Left hindlimb (tissue), 1 donor: ENCODE measurements around the gene PSMB8.
"Not testable (repeated sequence)": the region's sequence is repeated elsewhere in the genome, so short reads cannot be mapped to it uniquely, and the experiment has no call there.

ENCODE experiments used
- DNase-seq: peaks from one replicate; pipeline ENCODE4 v3.0.0-alpha.2; 2018

Gene PSMB8

DNA sequence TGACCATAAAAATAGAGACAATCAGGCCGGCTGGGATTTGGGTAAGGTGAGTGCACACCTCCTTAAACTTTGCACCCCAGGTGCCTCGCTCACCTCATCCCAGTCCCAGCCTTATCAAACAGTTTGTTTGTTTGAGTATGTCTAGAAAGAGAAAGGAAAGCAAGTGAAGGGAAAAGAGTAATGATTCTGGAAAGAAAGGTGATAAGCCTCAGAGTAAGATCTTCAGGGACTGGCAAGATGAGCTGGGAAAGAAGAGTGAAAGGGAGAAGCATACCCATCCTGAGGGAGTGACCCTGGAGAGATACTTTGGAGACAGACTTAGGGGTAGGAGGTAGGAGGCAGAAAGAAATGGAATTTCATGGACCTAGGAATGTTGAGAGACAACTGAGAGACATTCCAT is 7.0 kb downstream of the PSMB8 start:
- DNase-seq: no peak

DNA sequence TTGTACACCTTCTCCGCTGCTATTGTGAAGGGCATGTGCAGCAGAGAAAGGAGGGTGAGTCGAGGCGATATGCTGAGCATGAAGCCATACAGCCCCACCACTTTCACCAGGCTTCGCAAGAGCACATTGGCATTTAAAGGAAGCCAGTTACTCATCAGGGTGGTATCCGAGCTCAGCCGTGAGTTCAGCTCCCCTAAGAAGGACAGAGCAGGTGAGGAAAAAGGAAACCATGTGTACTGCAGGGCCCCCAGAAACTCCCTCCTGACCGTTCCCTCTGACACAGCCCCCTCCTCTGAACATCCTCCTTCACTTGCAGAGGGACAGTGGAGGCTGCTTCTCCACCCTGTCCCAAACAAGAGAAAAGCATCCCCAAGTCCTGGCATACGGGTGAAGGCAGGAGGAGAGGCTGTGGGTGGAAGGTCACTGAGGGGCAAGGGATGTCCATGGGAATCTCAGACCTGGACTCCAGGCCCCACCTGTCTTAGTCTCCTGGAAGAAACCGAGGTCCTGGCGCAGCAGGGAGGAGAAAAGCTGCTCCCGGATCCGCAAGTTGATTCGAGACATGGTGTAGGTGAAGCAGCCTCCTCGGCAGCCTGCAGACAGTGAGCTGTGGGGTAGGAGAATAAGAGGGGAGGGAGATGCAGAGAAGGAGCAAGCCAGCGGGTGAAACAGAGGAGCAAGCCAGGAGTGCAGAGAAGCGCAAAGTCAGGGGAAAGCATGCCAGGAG is 8.5 kb downstream of the PSMB8 start:
- DNase-seq: no peak

DNA sequence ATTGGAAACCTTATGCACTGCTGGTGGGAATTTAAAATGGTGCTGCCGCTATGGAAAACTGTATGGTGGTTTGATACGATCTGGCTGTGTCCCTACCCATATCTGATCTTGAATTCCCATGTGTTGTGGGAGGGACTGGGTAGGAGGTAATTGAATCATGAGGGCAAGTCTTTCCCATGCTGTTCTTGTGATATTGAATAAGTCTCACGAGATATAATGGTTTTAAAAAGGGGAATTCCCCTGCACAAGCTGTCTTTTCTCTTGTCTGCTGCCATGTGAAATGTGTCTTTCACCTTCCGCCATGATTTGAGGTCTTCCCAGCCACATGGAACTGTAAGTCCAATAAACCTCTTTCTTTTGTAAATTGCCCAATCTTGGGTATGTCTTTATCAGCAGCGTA is 10.2 kb downstream of the PSMB8 start:
- DNase-seq: no peak

- no peak for DNase-seq
Measured at GRCh38 chr6:32832535-32832934, 11.3 kb downstream of the PSMB8 start.

GRCh38 chr6:32830936-32831335 is 12.9 kb downstream of the PSMB8 start:
- DNase-seq: no peak

- DNase-seq: no peak
Measured at GRCh38 chr6:32830017-32830416, 13.8 kb downstream of the PSMB8 start.

GRCh38 chr6:32829495-32829894 is 14.4 kb downstream of the PSMB8 start:
- no peak for DNase-seq

DNA sequence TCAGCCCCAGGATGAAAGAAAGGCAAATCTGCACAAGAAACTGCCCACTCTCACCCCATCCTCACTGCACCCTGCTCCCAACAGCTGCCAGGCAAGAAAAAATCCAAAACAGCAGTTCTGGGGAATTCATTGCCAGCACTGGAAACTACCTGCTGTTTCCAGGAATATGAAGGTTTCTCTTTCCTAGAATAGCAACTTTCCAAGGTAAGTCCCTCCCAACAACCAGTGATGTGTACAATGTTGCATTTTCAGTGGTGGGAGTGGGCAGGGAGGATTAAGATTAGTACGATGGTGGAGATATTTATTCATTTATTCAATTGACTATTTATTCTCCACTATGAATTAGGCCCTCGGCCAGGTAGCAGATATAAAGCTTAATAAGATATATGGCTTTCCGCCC is 16.8 kb downstream of the PSMB8 start:
- no peak for DNase-seq

- no peak for DNase-seq
Measured at GRCh38 chr6:32825966-32826365, 17.9 kb downstream of the PSMB8 start.

GRCh38 chr6:32819729-32820128 is 24.1 kb downstream of the PSMB8 start:
- DNase-seq: no peak

DNA sequence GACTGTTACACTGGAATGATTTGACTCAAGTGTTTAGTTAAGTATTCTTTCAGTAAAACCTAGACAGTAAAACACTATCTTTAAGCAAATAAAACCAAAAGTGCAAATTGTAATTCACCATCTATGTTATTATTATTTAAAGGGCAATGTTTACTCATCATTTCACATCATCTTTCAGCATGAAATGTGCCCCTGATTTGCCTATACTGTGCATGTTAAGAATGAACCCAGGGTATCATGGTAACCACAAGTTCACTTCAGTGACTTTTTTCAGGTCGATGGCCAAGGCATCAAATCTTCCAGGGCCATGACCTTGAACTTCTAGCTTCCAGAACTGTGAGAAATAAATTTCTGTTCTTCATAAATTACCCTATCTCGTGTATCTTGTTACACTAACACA is 25.0 kb downstream of the PSMB8 start:
- no peak for DNase-seq

- DNase-seq: no peak
Measured at GRCh38 chr6:32816746-32817204, 27.1 kb downstream of the PSMB8 start, which contains the start of gene HLA-DOB. Gene HLA-DOB, minus strand, starts transcription at chr6:32817002. Its CDS starts 51 bp downstream, at chr6:32816951.

DNA sequence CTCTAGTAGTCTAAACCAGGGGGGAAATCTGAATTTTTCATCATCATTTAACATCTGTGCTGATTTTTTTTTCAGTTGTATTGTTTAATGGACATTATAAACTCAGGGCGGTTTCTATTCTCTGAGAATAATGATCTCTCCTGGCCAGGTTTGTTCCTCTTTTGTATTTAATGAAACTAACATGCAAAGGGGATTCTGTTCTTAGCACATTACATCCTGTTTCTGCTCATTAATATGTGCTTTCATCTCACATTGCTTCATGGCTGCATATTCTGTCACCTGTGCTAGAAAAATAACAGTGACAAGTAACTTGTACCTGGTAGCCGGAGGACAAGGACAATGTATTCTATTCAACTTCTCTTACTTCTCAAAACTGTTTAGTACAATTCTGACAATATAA is 27.9 kb downstream of the PSMB8 start:
- no peak for DNase-seq

DNA sequence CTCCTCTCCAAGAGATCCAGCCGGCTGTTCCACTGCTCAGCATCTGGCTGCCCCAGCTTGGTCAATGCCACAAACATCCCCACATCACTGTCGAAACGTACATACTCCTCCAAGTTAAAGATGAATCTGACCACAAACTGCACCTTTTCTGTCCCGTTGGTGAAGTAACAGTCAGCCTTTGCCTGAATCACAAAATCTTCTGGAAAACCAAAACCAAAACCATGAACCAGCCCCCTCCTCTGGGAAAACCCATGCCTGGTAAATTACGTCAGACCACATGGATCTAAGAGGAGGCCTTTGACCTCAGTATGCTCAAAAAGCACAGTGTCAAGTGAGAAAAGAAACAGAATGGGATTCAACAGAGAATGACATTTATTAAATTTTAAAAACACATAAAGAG is 28.7 kb downstream of the PSMB8 start:
- DNase-seq: no peak

- no peak for DNase-seq
Measured at GRCh38 chr6:32814145-32814544, 29.7 kb downstream of the PSMB8 start.

DNA sequence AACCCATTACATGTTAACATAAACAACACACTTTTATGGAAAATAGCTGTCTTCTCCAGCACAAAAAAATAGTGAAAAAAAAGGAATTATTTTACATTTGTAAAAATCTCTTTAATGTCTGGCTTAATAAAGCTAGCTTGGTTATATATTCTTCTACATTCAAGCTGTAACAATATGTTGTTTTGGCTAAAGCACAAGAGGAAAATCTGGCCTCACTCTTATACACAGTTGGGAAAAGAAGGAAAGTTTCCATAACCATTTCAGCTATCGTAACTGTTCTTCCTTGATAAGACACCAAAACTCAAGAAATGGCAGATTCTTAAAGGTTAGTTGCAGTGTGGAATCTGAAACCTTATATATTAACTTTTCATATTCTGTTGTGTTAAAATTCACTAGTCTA is 34.7 kb downstream of the PSMB8 start:
- no peak for DNase-seq

DNA sequence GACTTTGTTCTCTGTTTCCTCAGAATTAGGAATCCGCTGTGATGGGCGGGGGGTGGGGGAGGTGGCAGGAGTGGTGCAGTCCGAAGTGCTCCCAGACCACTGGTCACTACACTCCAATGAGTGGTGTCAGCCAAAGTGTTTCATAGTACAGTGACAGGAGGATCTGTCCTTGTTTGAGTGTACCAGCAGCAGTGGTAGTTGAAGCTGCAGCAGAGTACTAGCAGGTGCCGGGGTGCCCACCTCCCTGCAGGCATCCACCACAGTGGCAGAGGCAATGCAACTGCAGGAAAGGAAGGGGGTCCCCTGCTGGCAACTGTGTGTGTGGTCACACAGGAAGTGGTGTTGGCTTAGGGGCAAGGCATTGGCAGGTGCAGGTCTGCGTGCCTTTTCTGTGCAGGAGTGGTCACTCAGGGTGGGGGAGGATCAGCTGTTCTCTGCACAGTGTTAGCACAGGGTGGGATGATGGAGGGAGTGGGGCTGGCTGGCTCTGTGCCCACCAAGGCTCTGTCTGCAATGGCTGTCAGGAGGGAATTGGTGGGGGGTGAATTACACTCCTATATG is 36.7 kb downstream of the PSMB8 start:
- no peak for DNase-seq

- DNase-seq: not testable (repeated sequence)
Measured at GRCh38 chr6:32805404-32805803, 38.4 kb downstream of the PSMB8 start.

- DNase-seq: no peak
Measured at GRCh38 chr6:32803416-32803815, 40.4 kb downstream of the PSMB8 start.

- DNase-seq: no peak
Measured at GRCh38 chr6:32799740-32800139, 44.1 kb downstream of the PSMB8 start.

DNA sequence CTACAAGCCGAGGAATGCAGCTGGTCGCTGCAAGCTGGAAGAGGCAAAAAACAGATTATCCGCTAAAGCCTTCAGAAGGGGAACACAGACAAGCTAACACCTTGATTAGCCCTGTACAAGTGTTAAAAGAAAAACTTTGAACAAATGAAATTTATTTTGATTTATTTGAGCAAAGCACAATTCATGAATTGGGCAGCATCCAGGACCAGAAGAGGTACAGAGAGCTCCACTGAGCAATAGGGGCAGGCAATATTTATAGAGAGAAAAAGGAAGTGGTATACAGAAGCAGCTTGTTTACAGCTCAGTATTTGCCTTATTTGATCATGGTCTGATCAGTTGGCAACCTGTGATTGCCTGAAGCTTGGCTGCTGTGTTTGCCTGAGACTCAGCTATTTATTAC is 44.7 kb downstream of the PSMB8 start:
- DNase-seq: no peak

DNA sequence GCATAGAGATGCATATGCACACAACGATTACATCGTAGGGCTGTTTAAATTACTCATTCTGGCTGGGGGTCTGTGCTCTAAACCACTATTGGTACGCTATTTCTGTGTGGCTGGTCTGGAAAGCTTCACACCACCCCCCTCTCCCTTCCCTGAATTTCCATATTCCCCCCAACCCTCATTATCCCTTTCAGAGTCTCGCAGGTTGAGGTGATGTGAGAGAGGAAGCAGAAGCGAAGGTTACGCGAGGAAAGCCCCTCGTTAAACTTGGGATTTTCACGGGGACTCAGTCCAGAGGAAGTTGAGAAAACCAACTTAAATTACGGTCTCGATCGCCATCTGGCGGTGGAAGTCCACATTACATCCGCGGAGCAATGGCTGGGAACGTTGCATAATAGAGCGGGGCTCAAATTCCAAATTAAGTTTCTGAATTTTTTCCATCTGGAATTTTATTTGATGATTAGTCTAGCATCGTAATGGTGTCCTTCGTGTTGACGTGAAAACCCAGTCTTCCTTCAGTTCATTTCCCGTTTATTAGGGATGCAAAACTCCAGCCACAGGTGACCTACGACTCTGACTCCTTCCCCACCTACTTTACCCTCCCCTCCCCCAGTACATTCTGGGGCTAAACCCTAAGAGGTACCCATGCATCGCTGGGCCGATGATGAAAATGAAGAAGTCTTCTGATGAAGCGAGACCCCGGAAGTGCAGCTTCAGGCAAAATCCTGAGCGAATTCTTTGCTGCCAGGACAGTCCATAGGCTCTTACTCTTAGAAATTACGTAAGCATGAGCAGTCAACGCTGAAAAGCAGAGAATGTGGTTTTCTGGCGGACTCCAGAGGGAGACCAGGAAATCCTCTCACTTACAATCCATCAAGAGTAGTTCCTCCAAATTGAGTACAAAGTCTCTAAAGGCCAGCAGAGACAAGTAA is 46.7 kb downstream of the PSMB8 start:
- DNase-seq: peak; percentile 77

DNA sequence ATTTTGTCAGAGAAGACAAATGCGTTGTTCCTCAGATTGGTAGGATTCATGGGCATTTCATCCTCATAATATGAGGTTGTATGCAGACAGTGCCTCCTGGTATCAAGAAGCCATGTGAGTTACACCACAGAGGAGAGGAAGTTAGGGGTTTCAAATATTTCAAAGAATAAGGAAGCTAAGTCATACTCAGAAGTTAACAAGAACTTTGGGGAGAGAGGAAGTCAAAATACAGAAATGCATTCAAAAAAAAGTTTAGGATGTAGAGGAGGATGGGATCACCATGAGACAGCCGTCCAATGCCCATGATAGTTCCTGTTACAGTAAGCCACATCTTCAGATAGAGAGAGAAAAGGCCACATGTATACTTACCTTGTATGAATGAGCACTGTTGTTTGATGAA is 49.3 kb downstream of the PSMB8 start:
- DNase-seq: no peak
